Upper lobe of left lung (tissue), 4 donors: ENCODE results near the gene CCDC127.
"Not testable (repeated sequence)": the region's sequence is repeated elsewhere in the genome, so short reads cannot be mapped to it uniquely, and the experiment has no call there.

Source experiments
- POLR2A ChIP-seq, 4 donors: fragments of 450-650 bp; IDR thresholded peaks; one replicate each; pipeline ENCODE4 v1.5.1; 2016 to 2017; ENCODE audit warnings: antibody characterized with exemption in 4 of 4, mild to moderate bottlenecking in 2 of 4
- POLR2AphosphoS5 ChIP-seq, 2 donors: sonication (generic); formaldehyde crosslinking; IDR thresholded peaks; one replicate each; pipeline ENCODE4 v1.5.1; 2017; ENCODE audit warnings: antibody characterized with exemption in 2 of 2
- TF ChIP-seq, protein P1 (sequence below), 6 experiments: fragments of 450-650 bp in 4 of 6; fragments of 200-600 bp in 2 of 6; sonication (generic) in 2 of 6; IDR thresholded peaks; one replicate each; pipeline ENCODE4 v1.5.1; 2016 to 2019; ENCODE audit warnings: antibody characterized with exemption in 6 of 6

- TF ChIP-seq, protein P1, sequence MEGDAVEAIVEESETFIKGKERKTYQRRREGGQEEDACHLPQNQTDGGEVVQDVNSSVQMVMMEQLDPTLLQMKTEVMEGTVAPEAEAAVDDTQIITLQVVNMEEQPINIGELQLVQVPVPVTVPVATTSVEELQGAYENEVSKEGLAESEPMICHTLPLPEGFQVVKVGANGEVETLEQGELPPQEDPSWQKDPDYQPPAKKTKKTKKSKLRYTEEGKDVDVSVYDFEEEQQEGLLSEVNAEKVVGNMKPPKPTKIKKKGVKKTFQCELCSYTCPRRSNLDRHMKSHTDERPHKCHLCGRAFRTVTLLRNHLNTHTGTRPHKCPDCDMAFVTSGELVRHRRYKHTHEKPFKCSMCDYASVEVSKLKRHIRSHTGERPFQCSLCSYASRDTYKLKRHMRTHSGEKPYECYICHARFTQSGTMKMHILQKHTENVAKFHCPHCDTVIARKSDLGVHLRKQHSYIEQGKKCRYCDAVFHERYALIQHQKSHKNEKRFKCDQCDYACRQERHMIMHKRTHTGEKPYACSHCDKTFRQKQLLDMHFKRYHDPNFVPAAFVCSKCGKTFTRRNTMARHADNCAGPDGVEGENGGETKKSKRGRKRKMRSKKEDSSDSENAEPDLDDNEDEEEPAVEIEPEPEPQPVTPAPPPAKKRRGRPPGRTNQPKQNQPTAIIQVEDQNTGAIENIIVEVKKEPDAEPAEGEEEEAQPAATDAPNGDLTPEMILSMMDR (IDR thresholded peaks at IDR 0.05), result not testable (repeated sequence)
- TF ChIP-seq POLR2AphosphoS5, POLR2A (IDR thresholded peaks at IDR 0.05): not testable (repeated sequence)
Observed at GRCh38 chr5:251538-251937, 33.6 kb upstream of the CCDC127 start.
